ENCODE results near the gene AIFM2.

AIFM2 gene

DNA sequence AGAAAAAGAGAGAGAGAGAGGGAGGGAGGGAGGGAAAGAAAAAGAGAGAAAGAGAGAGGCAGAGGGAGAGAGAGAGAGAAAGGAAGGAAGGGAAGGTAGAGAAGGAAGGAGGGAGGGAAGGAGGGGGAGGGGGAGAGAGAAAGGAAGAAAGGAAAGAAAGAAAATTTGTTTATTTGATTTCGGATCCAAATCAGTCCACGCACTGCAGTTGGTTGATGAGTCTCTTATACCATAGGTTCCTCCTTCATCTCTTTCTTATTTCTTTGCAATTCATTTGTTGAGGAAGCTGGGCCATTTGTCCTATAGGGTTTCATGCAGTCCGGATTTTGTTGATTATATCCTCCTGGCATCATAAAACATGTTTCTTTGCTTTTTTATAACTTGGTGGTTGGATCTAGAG lies 34.4 kb downstream of the AIFM2 start:
- peaks cover 5% of the 10 kb centered on the region for H3K36me3 ChIP-seq (ENCODE audit: insufficient read depth, low read length)
- no peaks in the 10 kb centered on the region for H3K27me3 ChIP-seq (ENCODE audit: control insufficient read depth, insufficient read depth, low read length)
- H3K4me1 ChIP-seq (ENCODE audit: control insufficient read depth, insufficient read depth, low read length): no peaks in the 10 kb centered on the region
- no peak overlapping the region for H3K4me3 ChIP-seq (ENCODE audit: low read length)
- H3K4me2 ChIP-seq (ENCODE audit: low read length): no peak overlapping the region
- H3K9ac ChIP-seq (ENCODE audit: low read depth, low read length): no peak overlapping the region
- H3K9me3 ChIP-seq (replicated peaks; ENCODE audit: low read length): no peaks in the 10 kb centered on the region

GRCh38 chr10:70097459-70097858 lies 35.2 kb downstream of the AIFM2 start:
- Histone ChIP-seq H3K27me3 (ENCODE audit: control insufficient read depth, insufficient read depth, low read length) (no peaks in the 10 kb centered on the region), H3K9ac (ENCODE audit: low read depth, low read length) (no peak overlapping the region), H3K4me1 (ENCODE audit: control insufficient read depth, insufficient read depth, low read length) (no peaks in the 10 kb centered on the region), H3K4me2 (ENCODE audit: low read length) (no peak overlapping the region), H3K9me3 (replicated peaks; ENCODE audit: low read length) (no peaks in the 10 kb centered on the region), H3K4me3 (ENCODE audit: low read length) (no peak overlapping the region), H3K36me3 (ENCODE audit: insufficient read depth, low read length) (peaks cover 5% of the 10 kb centered on the region)

- Histone ChIP-seq H3K4me3 (ENCODE audit: low read length) (no peak overlapping the region), H3K36me3 (ENCODE audit: insufficient read depth, low read length) (peaks cover 8% of the 10 kb centered on the region), H3K9me3 (replicated peaks; ENCODE audit: low read length) (no peaks in the 10 kb centered on the region), H3K9ac (ENCODE audit: low read depth, low read length) (no peak overlapping the region), H3K4me1 (ENCODE audit: control insufficient read depth, insufficient read depth, low read length) (no peaks in the 10 kb centered on the region), H3K27me3 (ENCODE audit: control insufficient read depth, insufficient read depth, low read length) (no peaks in the 10 kb centered on the region), H3K4me2 (ENCODE audit: low read length) (no peak overlapping the region)
Observed at GRCh38 chr10:70096705-70097420, 35.8 kb downstream of the AIFM2 start.

DNA sequence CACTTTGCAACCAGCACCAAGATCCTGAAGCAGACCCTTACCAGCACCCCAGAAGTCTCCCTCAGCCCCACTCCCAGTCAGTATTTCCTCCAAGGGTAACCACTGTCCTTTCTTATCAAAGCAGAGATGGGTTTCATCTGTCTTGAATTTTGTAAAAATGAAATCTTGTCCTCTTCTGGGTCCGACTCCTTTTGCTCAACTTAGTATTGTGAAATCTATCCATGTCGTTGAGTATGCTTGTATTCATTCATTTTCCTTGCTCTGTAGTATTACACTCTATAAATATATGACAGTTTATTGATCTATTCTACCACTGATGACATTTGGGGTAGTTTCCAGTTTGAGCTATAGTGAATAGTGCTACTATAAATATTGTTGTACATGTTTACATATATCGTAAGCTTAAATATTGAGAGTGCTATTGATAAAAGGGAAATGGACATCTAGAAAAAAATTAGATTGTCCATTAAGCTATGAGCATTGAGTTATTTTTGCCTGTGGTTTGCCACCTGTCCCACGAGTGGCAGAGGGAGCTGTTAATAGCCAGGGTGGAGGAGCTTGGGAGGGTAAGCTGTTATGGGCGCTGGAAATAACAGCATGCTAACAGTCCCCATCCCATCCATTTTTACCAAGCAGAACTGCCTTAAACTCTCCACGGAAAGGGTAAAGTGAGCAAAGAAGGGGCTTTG lies 36.5 kb downstream of the AIFM2 start:
- Histone ChIP-seq H3K4me3 (ENCODE audit: low read length) (no peak overlapping the region), H3K4me2 (ENCODE audit: low read length) (no peak overlapping the region), H3K9ac (ENCODE audit: low read depth, low read length) (no peak overlapping the region), H3K4me1 (ENCODE audit: control insufficient read depth, insufficient read depth, low read length) (no peaks in the 10 kb centered on the region), H3K9me3 (replicated peaks; ENCODE audit: low read length) (no peaks in the 10 kb centered on the region), H3K36me3 (ENCODE audit: insufficient read depth, low read length) (peaks cover 11% of the 10 kb centered on the region), H3K27me3 (ENCODE audit: control insufficient read depth, insufficient read depth, low read length) (no peaks in the 10 kb centered on the region)

DNA sequence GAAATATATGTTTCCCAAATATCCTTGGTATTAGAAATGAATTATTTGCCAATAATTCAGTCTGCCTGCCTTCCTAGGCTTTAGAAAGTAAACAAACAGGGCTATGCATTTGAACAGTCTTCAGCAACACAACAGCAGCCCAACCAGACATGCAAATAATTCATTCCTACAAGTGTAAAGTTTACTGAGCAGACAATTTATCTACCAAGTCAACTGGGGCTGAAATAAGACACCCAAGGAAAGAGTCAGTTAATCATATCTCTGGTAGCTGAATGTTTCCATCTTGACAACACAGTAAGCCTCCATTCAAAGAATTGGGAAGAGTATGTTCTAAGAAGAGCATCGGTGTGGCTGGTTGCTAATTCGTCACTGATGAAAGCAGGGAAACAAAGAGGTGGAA lies 38.4 kb downstream of the AIFM2 start:
- H3K4me3 ChIP-seq (ENCODE audit: low read length): no peak overlapping the region
- H3K4me1 ChIP-seq (ENCODE audit: control insufficient read depth, insufficient read depth, low read length): no peaks in the 10 kb centered on the region
- H3K27me3 ChIP-seq (ENCODE audit: control insufficient read depth, insufficient read depth, low read length): no peaks in the 10 kb centered on the region
- peaks cover 11% of the 10 kb centered on the region for H3K36me3 ChIP-seq (ENCODE audit: insufficient read depth, low read length)
- no peak overlapping the region for H3K9ac ChIP-seq (ENCODE audit: low read depth, low read length)
- no peak overlapping the region for H3K4me2 ChIP-seq (ENCODE audit: low read length)
- H3K9me3 ChIP-seq (replicated peaks; ENCODE audit: low read length): no peaks in the 10 kb centered on the region

GRCh38 chr10:70093335-70093944 lies 39.2 kb downstream of the AIFM2 start:
- Histone ChIP-seq H3K4me3 (ENCODE audit: low read length) (no peak overlapping the region), H3K9ac (ENCODE audit: low read depth, low read length) (no peak overlapping the region), H3K27me3 (ENCODE audit: control insufficient read depth, insufficient read depth, low read length) (no peaks in the 10 kb centered on the region), H3K4me1 (ENCODE audit: control insufficient read depth, insufficient read depth, low read length) (no peaks in the 10 kb centered on the region), H3K9me3 (replicated peaks; ENCODE audit: low read length) (no peaks in the 10 kb centered on the region), H3K36me3 (ENCODE audit: insufficient read depth, low read length) (peaks cover 11% of the 10 kb centered on the region), H3K4me2 (ENCODE audit: low read length) (no peak overlapping the region)

DNA sequence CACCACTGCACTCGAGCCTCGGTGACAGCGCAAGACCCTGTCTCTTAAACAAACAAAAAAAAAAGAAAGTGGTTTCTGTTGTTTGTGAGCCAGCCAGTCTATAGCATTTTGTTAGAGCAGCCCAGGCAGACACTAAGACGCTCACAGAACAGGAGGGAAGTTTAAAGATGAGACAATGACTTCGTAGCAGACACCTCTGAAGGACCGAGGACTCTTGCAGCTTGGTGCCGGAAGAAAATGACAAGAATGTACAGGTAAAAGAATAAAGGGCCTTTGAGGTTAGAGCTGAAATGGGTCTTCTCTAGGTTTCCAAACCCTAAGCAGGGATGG lies 40.3 kb downstream of the AIFM2 start:
- no peak overlapping the region for H3K9ac ChIP-seq (ENCODE audit: low read depth, low read length)
- no peaks in the 10 kb centered on the region for H3K27me3 ChIP-seq (ENCODE audit: control insufficient read depth, insufficient read depth, low read length)
- H3K9me3 ChIP-seq (replicated peaks; ENCODE audit: low read length): no peaks in the 10 kb centered on the region
- H3K36me3 ChIP-seq (ENCODE audit: insufficient read depth, low read length): peaks cover 9% of the 10 kb centered on the region
- H3K4me1 ChIP-seq (ENCODE audit: control insufficient read depth, insufficient read depth, low read length): no peaks in the 10 kb centered on the region
- no peak overlapping the region for H3K4me3 ChIP-seq (ENCODE audit: low read length)
- no peak overlapping the region for H3K4me2 ChIP-seq (ENCODE audit: low read length)

DNA sequence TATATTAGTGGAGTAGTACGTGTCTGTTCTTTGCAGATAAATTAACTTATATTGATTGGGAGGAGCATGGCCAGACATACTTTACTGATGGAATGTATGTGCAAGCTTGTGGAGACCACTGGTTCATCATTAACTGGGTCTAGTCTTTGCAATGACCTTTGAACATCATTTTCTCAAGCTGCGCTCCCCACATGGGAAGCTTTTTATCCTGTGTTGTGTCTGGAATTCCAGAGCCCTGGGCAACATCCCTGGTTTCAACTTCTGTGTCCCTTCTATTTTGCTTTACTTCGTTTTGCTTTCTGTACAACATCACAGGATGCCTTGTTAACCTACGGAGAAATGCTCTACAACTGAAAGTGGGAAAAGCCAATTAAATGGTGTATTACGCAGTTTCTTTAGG lies 41.7 kb downstream of the AIFM2 start:
- no peak overlapping the region for H3K4me3 ChIP-seq (ENCODE audit: low read length)
- H3K27me3 ChIP-seq (ENCODE audit: control insufficient read depth, insufficient read depth, low read length): no peaks in the 10 kb centered on the region
- H3K4me1 ChIP-seq (ENCODE audit: control insufficient read depth, insufficient read depth, low read length): no peaks in the 10 kb centered on the region
- no peaks in the 10 kb centered on the region for H3K9me3 ChIP-seq (replicated peaks; ENCODE audit: low read length)
- no peak overlapping the region for H3K4me2 ChIP-seq (ENCODE audit: low read length)
- no peak overlapping the region for H3K9ac ChIP-seq (ENCODE audit: low read depth, low read length)
- peaks cover 9% of the 10 kb centered on the region for H3K36me3 ChIP-seq (ENCODE audit: insufficient read depth, low read length)

DNA sequence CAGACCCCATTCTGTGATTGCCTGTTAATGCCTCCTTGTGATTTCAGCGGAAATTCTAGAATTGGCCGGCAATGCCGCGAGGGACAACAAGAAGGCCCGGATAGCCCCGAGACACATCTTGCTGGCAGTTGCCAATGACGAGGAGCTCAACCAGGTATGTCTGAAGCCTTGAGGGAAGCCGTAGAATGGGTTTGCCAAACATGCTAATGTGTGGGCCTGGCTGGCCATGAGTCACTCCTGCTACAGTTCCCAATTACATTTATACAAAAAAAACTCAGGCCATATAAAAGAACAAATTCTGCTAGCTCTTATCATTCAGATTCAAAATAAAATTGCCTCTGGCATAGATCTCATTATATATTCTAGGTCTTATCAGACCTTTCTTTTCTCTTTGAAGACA lies 42.6 kb downstream of the AIFM2 start:
- H3K4me3 ChIP-seq (ENCODE audit: low read length): no peak overlapping the region
- H3K9ac ChIP-seq (ENCODE audit: low read depth, low read length): no peak overlapping the region
- no peaks in the 10 kb centered on the region for H3K27me3 ChIP-seq (ENCODE audit: control insufficient read depth, insufficient read depth, low read length)
- H3K4me1 ChIP-seq (ENCODE audit: control insufficient read depth, insufficient read depth, low read length): no peaks in the 10 kb centered on the region
- H3K9me3 ChIP-seq (replicated peaks; ENCODE audit: low read length): no peaks in the 10 kb centered on the region
- H3K4me2 ChIP-seq (ENCODE audit: low read length): no peak overlapping the region
- peaks cover 9% of the 10 kb centered on the region for H3K36me3 ChIP-seq (ENCODE audit: insufficient read depth, low read length)

DNA sequence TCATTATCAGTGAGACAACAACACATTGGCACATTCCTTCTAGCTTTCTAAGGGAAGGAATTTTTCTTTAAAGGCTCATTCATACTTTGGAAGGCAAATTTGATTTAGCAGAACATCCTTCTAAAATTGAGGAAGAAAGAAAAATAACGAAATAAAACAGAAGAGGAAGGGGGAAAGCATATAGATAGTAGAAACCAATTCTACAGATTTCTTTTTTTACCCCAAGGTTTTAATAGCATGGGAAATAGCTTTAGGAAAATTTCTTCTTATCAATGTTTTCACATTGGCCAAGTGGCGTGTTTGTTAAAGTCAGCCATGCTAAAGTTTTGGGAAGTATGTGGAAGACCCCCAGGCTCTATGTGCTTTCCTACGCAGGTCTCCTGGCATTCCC lies 44.3 kb downstream of the AIFM2 start:
- Histone ChIP-seq H3K4me2 (ENCODE audit: low read length) (no peak overlapping the region), H3K36me3 (ENCODE audit: insufficient read depth, low read length) (peaks cover 5% of the 10 kb centered on the region), H3K9ac (ENCODE audit: low read depth, low read length) (no peak overlapping the region), H3K4me3 (ENCODE audit: low read length) (no peak overlapping the region), H3K27me3 (ENCODE audit: control insufficient read depth, insufficient read depth, low read length) (no peaks in the 10 kb centered on the region), H3K4me1 (ENCODE audit: control insufficient read depth, insufficient read depth, low read length) (no peaks in the 10 kb centered on the region), H3K9me3 (replicated peaks; ENCODE audit: low read length) (no peaks in the 10 kb centered on the region)

DNA sequence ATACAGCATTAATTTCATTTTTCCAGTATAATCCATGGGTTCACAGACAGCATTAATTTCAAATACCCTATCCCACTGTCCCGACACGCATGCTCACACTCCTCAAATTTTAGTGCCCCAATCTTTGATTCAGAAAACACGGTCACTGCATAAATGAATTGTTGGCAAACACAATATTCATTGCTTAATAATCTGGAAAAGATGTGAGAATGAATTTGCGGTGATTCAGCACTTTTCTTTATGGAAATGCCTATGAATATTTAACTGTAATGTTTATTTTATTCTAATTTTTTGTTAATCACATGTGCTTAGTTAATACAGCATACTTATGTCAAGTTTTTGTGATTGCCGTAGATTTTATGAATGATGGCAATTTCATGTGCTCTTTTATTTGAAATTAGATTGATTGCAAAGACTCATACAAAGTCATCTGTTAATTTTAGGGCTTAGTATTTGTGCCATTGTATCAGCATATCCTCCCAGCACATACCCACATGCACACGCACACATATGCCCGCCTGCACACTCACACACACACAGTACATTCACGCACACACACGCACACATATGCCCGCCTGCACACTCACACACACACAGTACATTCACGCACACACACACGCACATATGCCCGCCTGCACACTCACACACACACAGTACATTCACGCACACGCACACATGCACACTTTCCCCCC lies 44.9 kb downstream of the AIFM2 start:
- no peak overlapping the region for H3K4me2 ChIP-seq (ENCODE audit: low read length)
- H3K4me1 ChIP-seq (ENCODE audit: control insufficient read depth, insufficient read depth, low read length): no peaks in the 10 kb centered on the region
- peaks cover 5% of the 10 kb centered on the region for H3K36me3 ChIP-seq (ENCODE audit: insufficient read depth, low read length)
- no peaks in the 10 kb centered on the region for H3K27me3 ChIP-seq (ENCODE audit: control insufficient read depth, insufficient read depth, low read length)
- no peaks in the 10 kb centered on the region for H3K9me3 ChIP-seq (replicated peaks; ENCODE audit: low read length)
- H3K9ac ChIP-seq (ENCODE audit: low read depth, low read length): no peak overlapping the region
- no peak overlapping the region for H3K4me3 ChIP-seq (ENCODE audit: low read length)

All from skeletal muscle satellite cell (primary cell).